PC-3 (cell line): ENCODE results near the gene PLEKHA1.

Experiments used
- EZH2 ChIP-seq: fragments of 300-600 bp; sonication (generic); IDR thresholded peaks from one replicate; pipeline ENCODE4 v1.6.1; 2017; ENCODE audit warnings: antibody characterized with exemption, mild to moderate bottlenecking, low read length; ENCODE audit not compliant: unreplicated experiment
- EZH2phosphoT487 ChIP-seq: fragments of 300-600 bp; sonication (generic); IDR thresholded peaks from 2 replicates; pipeline ENCODE4 v1.6.1; 2018; ENCODE audit warnings: mild to moderate bottlenecking, antibody characterized with exemption, low read length, borderline replicate concordance
- TF ChIP-seq, protein P1 (sequence below): fragments of 300-600 bp; sonication (generic); conservative IDR thresholded peaks from 2 replicates; pipeline ENCODE4 v1.5.1; 2017; ENCODE audit warnings: antibody characterized with exemption, low read depth, mild to moderate bottlenecking, low read length

- TF ChIP-seq, protein P1, sequence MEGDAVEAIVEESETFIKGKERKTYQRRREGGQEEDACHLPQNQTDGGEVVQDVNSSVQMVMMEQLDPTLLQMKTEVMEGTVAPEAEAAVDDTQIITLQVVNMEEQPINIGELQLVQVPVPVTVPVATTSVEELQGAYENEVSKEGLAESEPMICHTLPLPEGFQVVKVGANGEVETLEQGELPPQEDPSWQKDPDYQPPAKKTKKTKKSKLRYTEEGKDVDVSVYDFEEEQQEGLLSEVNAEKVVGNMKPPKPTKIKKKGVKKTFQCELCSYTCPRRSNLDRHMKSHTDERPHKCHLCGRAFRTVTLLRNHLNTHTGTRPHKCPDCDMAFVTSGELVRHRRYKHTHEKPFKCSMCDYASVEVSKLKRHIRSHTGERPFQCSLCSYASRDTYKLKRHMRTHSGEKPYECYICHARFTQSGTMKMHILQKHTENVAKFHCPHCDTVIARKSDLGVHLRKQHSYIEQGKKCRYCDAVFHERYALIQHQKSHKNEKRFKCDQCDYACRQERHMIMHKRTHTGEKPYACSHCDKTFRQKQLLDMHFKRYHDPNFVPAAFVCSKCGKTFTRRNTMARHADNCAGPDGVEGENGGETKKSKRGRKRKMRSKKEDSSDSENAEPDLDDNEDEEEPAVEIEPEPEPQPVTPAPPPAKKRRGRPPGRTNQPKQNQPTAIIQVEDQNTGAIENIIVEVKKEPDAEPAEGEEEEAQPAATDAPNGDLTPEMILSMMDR: no peak
- TF ChIP-seq EZH2 (no peak), EZH2phosphoT487 (no peak)
Measured at GRCh38 chr10:122373108-122373507, 1.4 kb upstream of the PLEKHA1 start.
